Duodenal mucosa (tissue), 2 donors: Measurements from ENCODE around the gene KISS1R.

Experiments
- H3K27ac ChIP-seq: one replicate; pipeline ENCODE4 v1.7.0; 2013; ENCODE audit warnings: low read depth, low read length
- H3K27me3 ChIP-seq, 2 donors: one replicate each; pipeline ENCODE4 v1.7.0; 2013; ENCODE audit warnings: low read length in 2 of 2, control low read depth in 1 of 2; ENCODE audit not compliant: insufficient read depth in 2 of 2, control insufficient read depth in 1 of 2
- H3K36me3 ChIP-seq, 2 donors: one replicate each; pipeline ENCODE4 v1.7.0; 2013; ENCODE audit warnings: low read length in 2 of 2, control low read depth in 1 of 2; ENCODE audit not compliant: insufficient read depth in 2 of 2, control insufficient read depth in 1 of 2
- H3K4me1 ChIP-seq, 2 donors: one replicate each; pipeline ENCODE4 v1.7.0; 2013; ENCODE audit warnings: low read length in 2 of 2, control low read depth in 1 of 2; ENCODE audit not compliant: insufficient read depth in 2 of 2, control insufficient read depth in 1 of 2
- H3K4me3 ChIP-seq, 2 donors: one replicate each; pipeline ENCODE4 v1.7.0; 2013; ENCODE audit warnings: low read length in 2 of 2, low read depth in 1 of 2
- H3K9ac ChIP-seq, 2 donors: one replicate each; pipeline ENCODE4 v1.7.0; 2013; ENCODE audit warnings: low read length in 2 of 2, low read depth in 1 of 2
- H3K9me3 ChIP-seq, 2 donors: one replicate each; pipeline ENCODE4 v1.7.0; 2013; ENCODE audit warnings: low read length in 2 of 2, control low read depth in 1 of 2; ENCODE audit not compliant: control insufficient read depth in 1 of 2

Gene KISS1R

GRCh38 chr19:947707-948539 lies 30.8 kb downstream of the KISS1R start:
- H3K9ac ChIP-seq, result no peak overlapping the region
- no peaks in the 10 kb centered on the region for H3K27me3 ChIP-seq
- peaks cover 21 to 32% of the 10 kb centered on the region in 2 donors for H3K4me1 ChIP-seq
- H3K27ac ChIP-seq, result peak overlapping the region; percentile 20
- H3K4me3 ChIP-seq, result no peak overlapping the region
- H3K36me3 ChIP-seq, result no peaks in the 10 kb centered on the region
- no peaks in the 10 kb centered on the region for H3K9me3 ChIP-seq

GRCh38 chr19:948842-949496 lies 31.8 kb downstream of the KISS1R start:
- Histone ChIP-seq H3K36me3 (no peaks in the 10 kb centered on the region), H3K9ac (no peak overlapping the region), H3K4me1 (peaks cover 23 to 31% of the 10 kb centered on the region in 2 donors), H3K4me3 (no peak overlapping the region), H3K27ac (no peak overlapping the region), H3K9me3 (no peaks in the 10 kb centered on the region), H3K27me3 (no peaks in the 10 kb centered on the region)

- Histone ChIP-seq H3K27me3 (no peaks in the 10 kb centered on the region), H3K9me3 (no peaks in the 10 kb centered on the region), H3K9ac (no peak overlapping the region), H3K27ac (no peak overlapping the region), H3K4me3 (no peak overlapping the region), H3K4me1 (peaks cover 13 to 24% of the 10 kb centered on the region in 2 donors), H3K36me3 (no peaks in the 10 kb centered on the region)
Observed at GRCh38 chr19:950352-951066, 33.4 kb downstream of the KISS1R start.

- Histone ChIP-seq H3K4me3 (peak overlapping the region; percentile 28 to 43), H3K36me3 (no peaks in the 10 kb centered on the region), H3K27ac (no peak overlapping the region), H3K9me3 (no peaks in the 10 kb centered on the region), H3K4me1 (peaks cover 13 to 25% of the 10 kb centered on the region in 2 donors), H3K27me3 (no peaks in the 10 kb centered on the region), H3K9ac (peak overlapping the region in 1 of 2 donors; percentile 18)
Observed at GRCh38 chr19:952049-952679, 35.0 kb downstream of the KISS1R start.

GRCh38 chr19:952680-953444 lies 35.7 kb downstream of the KISS1R start:
- H3K9ac ChIP-seq, result peak overlapping the region in 1 of 2 donors; percentile 18
- no peaks in the 10 kb centered on the region for H3K36me3 ChIP-seq
- H3K27me3 ChIP-seq, result no peaks in the 10 kb centered on the region
- peaks cover 13 to 25% of the 10 kb centered on the region in 2 donors for H3K4me1 ChIP-seq
- no peak overlapping the region for H3K27ac ChIP-seq
- H3K4me3 ChIP-seq, result peak overlapping the region; percentile 28 to 43
- no peaks in the 10 kb centered on the region for H3K9me3 ChIP-seq

GRCh38 chr19:953445-954271 lies 36.5 kb downstream of the KISS1R start:
- Histone ChIP-seq H3K9me3 (no peaks in the 10 kb centered on the region), H3K36me3 (no peaks in the 10 kb centered on the region), H3K27me3 (no peaks in the 10 kb centered on the region), H3K4me3 (no peak overlapping the region), H3K27ac (no peak overlapping the region), H3K4me1 (peaks cover 13 to 25% of the 10 kb centered on the region in 2 donors), H3K9ac (peak overlapping the region in 1 of 2 donors; percentile 18)

- no peak overlapping the region for H3K9ac ChIP-seq
- H3K27ac ChIP-seq, result no peak overlapping the region
- H3K36me3 ChIP-seq, result no peaks in the 10 kb centered on the region
- H3K27me3 ChIP-seq, result no peaks in the 10 kb centered on the region
- H3K9me3 ChIP-seq, result no peaks in the 10 kb centered on the region
- H3K4me3 ChIP-seq, result no peak overlapping the region
- H3K4me1 ChIP-seq, result peaks cover 13 to 25% of the 10 kb centered on the region in 2 donors
Observed at GRCh38 chr19:954272-954671, 37.1 kb downstream of the KISS1R start.

GRCh38 chr19:954672-955494 lies 37.8 kb downstream of the KISS1R start:
- Histone ChIP-seq H3K9me3 (no peaks in the 10 kb centered on the region), H3K27me3 (no peaks in the 10 kb centered on the region), H3K4me1 (peaks cover 13 to 25% of the 10 kb centered on the region in 2 donors), H3K4me3 (no peak overlapping the region), H3K27ac (no peak overlapping the region), H3K9ac (no peak overlapping the region), H3K36me3 (no peaks in the 10 kb centered on the region)
